Mucosa of rectum (tissue), 2 donors: ENCODE measurements around the gene FGF14.
A peak's percentile ranks its signal among the peaks of the same experiment; 100 is the strongest.

Experiments used
- H3K27ac ChIP-seq, 2 donors: one replicate each; pipeline ENCODE4 v1.7.0; 2013; ENCODE audit warnings: inconsistent platforms in 2 of 2, low read depth in 2 of 2, low read length in 2 of 2
- H3K27me3 ChIP-seq, 2 donors: one replicate each; pipeline ENCODE4 v1.7.0; 2013; ENCODE audit warnings: low read length in 2 of 2; ENCODE audit not compliant: control insufficient read depth in 2 of 2, insufficient read depth in 2 of 2
- H3K36me3 ChIP-seq, 2 donors: one replicate each; pipeline ENCODE4 v1.7.0; 2013; ENCODE audit warnings: low read length in 2 of 2; ENCODE audit not compliant: control insufficient read depth in 2 of 2, insufficient read depth in 2 of 2
- H3K4me1 ChIP-seq, 2 donors: one replicate each; pipeline ENCODE4 v1.7.0; 2013; ENCODE audit warnings: low read length in 2 of 2, mild to moderate bottlenecking in 1 of 2; ENCODE audit not compliant: control insufficient read depth in 2 of 2, insufficient read depth in 2 of 2
- H3K4me3 ChIP-seq, 2 donors: one replicate each; pipeline ENCODE4 v1.7.0; 2013; ENCODE audit warnings: low read length in 2 of 2
- H3K9ac ChIP-seq, 2 donors: one replicate each; pipeline ENCODE4 v1.7.0; 2013; ENCODE audit warnings: low read length in 2 of 2, low read depth in 1 of 2, mild to moderate bottlenecking in 1 of 2
- H3K9me3 ChIP-seq, 2 donors: one replicate each; pipeline ENCODE4 v1.7.0; 2013; ENCODE audit warnings: low read length in 2 of 2; ENCODE audit not compliant: control insufficient read depth in 2 of 2
- donor health status: healthy.
- donor health status: Normal muscosa, but diverticular disease.

The FGF14 gene

DNA sequence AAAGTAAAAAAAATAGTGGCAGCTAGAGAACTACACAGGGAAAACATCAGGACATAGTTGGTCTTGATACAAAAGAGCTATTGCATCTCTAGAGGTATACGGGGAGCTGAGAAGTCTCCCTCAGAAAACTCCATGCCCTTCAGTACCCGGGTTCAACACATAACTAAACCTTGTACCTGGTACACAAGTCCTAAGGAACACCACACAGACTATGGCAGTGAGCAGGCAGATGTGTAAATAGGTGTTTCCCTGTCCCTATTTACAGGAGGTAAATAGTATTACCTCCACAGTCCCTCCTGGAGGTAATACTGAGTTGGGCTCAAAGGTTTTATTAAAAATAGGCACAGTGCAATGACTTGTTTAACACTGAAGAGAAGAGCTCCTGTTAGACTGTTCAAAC lies 5.9 kb downstream of the FGF14 start:
- H3K9me3 ChIP-seq, result no peaks in the 10 kb centered on the region
- no peak overlapping the region for H3K9ac ChIP-seq
- H3K27ac ChIP-seq, result no peak overlapping the region
- H3K27me3 ChIP-seq, result peaks cover 4 to 18% of the 10 kb centered on the region in 2 donors
- H3K36me3 ChIP-seq, result no peaks in the 10 kb centered on the region
- no peak overlapping the region for H3K4me3 ChIP-seq
- H3K4me1 ChIP-seq, result peaks cover 3 to 9% of the 10 kb centered on the region in 2 donors

DNA sequence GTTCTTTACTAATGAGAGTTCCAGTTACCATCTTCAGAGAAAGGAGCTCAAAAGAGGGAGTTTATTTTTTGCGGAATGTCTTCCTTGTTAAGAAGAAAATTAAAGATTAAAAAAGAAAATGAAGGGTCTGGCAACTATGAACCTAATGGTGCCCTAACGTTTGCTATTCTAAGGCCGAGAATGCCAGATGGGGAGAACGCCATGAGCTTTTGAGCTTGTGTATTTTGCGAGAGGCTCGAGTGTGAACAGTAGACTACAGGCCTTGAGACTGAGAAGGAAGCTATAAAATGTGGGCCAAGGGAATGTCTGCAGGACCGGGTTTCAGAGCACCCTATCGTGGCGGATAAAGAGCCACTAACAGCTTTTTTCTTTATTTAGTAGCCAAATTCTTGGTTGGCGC lies 6.7 kb downstream of the FGF14 start:
- H3K27ac ChIP-seq, result no peak overlapping the region
- no peaks in the 10 kb centered on the region for H3K9me3 ChIP-seq
- peak overlapping the region in 1 of 2 donors; percentile 63 for H3K9ac ChIP-seq
- H3K4me1 ChIP-seq, result peaks cover 3 to 9% of the 10 kb centered on the region in 2 donors
- H3K27me3 ChIP-seq, result peaks cover 2 to 13% of the 10 kb centered on the region in 2 donors
- no peaks in the 10 kb centered on the region for H3K36me3 ChIP-seq
- H3K4me3 ChIP-seq, result peak overlapping the region; percentile 65 to 79

DNA sequence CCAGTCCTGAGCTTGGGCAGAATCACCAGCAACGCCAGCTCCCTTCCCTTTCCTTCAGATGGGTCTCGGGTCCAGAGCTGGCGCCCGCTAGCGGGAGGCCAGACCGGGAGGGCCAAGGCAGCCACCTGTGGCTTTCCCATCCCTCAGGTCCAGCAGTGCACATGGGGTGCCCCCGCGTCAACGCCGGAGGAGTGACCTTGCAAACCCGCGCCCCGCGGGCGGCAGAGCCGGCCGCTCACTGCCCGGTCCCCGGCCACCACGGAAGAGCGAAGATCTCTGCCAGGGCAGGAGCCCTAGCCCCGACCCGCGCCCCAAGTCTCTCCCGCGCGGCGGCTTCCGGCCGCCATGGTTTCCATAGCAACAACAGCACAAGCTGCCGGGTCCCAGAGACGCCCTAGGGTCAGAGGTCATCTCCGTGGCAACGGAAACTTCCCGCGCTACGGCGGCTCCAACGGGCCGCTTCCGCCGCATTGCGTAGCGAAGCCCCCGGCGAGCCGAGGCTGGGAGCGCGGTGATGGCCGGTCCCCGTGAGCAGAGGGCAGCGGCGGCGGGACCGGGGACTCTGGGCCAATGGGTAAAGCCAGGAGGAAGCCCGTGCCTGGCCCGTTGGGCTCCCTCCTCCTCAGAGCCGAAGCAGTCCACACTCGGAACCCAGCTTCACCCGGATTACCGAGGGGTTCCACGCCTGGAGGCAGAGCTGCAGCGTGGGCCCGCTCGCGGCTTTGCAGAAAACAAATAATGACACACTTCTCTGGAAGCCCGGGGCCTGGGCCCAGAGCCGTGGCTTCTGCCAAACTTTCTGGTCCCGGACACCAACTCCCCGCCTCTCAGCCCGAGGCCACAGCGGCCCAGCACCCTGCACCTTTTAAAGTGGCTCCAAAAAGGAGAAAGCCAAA lies 7.4 kb downstream of the FGF14 start:
- Histone ChIP-seq H3K36me3 (no peaks in the 10 kb centered on the region), H3K9ac (peak overlapping the region; percentile 60 to 63), H3K9me3 (no peaks in the 10 kb centered on the region), H3K27me3 (peaks cover 2 to 9% of the 10 kb centered on the region in 2 donors), H3K27ac (peak overlapping the region in 1 of 2 donors; percentile 50), H3K4me1 (peaks cover 3 to 9% of the 10 kb centered on the region in 2 donors), H3K4me3 (peak overlapping the region; percentile 65 to 79)

DNA sequence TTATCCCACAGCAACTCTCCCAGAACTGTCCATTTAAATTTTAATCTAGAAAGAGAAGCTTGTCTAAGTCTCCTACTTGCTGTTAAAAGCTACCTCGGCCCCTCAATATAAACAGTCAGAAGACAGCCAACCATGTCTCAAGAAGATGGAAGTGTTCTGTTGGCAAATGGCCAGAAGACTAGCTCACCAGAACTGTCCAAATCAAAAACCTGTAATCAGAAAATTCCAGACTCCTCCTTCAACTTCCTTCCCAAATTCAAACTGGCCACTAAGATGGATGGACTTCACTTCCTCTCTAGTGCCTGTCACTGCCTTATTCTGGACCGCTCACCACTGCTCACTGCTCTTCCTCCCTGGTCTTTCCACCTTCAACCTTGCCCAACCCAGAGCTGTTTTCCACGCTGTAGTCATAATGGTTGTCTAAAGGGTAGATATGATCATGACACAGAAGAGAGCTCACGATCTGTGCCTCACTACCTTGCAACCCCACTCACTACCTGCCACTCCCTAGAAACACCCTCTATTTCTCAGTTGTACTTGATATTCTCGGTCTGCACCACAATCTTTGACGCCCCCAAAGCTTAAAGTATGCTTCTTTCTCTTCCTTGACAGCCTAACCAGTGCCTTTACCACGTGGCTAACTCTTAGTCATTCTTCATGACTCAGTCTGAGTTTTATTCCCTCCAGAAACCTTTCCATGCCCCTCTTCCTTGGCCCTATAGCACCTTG lies 9.2 kb downstream of the FGF14 start:
- no peak overlapping the region for H3K27ac ChIP-seq
- no peaks in the 10 kb centered on the region for H3K36me3 ChIP-seq
- no peaks in the 10 kb centered on the region for H3K9me3 ChIP-seq
- no peak overlapping the region for H3K9ac ChIP-seq
- H3K4me3 ChIP-seq, result no peak overlapping the region
- no peaks in the 10 kb centered on the region for H3K27me3 ChIP-seq
- H3K4me1 ChIP-seq, result peaks cover 3 to 9% of the 10 kb centered on the region in 2 donors

DNA sequence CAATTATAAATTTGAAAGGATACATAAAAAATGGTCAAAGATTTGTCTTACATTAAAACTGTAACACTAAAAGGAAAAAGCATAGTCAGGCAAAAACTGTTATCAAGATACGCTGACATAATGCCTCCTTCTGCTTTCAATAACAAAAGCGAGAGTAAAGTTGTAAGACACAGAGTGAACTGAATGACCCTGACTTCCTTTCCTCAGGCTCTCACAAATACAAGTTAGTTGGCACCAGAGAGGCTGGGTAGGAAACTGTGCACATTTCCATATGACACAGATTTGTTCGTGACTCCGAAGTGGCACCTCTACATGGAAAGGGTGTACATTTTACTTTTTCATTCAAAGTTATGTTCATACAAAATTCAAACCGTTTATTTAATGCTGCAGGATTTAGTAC lies 15.4 kb downstream of the FGF14 start:
- H3K27me3 ChIP-seq, result no peaks in the 10 kb centered on the region
- no peaks in the 10 kb centered on the region for H3K9me3 ChIP-seq
- H3K36me3 ChIP-seq, result no peaks in the 10 kb centered on the region
- H3K27ac ChIP-seq, result no peak overlapping the region
- no peaks in the 10 kb centered on the region for H3K4me1 ChIP-seq
- H3K9ac ChIP-seq, result no peak overlapping the region
- H3K4me3 ChIP-seq, result no peak overlapping the region

DNA sequence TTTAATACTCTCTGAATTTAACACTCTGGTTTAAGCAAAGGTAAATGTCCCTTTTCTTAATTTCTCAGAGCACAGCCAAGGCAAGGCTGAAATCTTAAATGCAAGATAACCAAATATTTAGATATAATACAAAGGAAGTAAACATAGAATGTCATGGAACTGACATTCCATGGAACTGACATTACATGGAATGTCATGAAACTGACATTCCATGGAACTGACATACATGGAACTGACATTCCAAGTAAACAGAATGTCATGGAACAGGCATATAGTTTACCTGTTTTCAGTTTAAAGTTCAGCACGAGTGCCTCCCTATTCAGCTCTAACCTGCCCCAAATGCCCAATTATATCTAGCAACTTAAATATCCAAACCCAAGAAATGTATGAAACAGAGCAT lies 21.8 kb downstream of the FGF14 start:
- Histone ChIP-seq H3K27me3 (no peaks in the 10 kb centered on the region), H3K27ac (no peak overlapping the region), H3K9ac (no peak overlapping the region), H3K9me3 (no peaks in the 10 kb centered on the region), H3K4me3 (no peak overlapping the region), H3K36me3 (no peaks in the 10 kb centered on the region), H3K4me1 (no peaks in the 10 kb centered on the region)

DNA sequence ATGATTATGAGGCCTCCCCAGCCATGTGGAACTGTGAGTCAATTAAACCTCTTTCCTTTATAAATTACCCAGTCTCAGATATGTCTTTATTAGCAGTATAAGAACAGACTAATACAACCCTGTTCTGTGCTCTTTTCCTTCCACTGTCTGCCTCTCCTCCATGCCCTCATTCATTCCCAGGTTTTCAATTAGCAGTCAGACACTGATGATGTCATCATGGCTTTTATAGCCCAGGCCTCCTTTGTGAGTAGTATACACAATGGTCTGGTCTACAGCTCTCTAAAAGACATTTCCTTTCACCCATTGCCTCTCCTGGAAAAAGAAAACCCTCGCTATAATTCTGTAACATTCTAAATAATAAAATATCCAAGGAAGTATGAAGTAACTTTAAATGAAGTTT lies 25.5 kb downstream of the FGF14 start:
- H3K9me3 ChIP-seq, result no peaks in the 10 kb centered on the region
- no peak overlapping the region for H3K27ac ChIP-seq
- H3K4me3 ChIP-seq, result no peak overlapping the region
- H3K4me1 ChIP-seq, result no peaks in the 10 kb centered on the region
- no peak overlapping the region for H3K9ac ChIP-seq
- no peaks in the 10 kb centered on the region for H3K36me3 ChIP-seq
- no peaks in the 10 kb centered on the region for H3K27me3 ChIP-seq

DNA sequence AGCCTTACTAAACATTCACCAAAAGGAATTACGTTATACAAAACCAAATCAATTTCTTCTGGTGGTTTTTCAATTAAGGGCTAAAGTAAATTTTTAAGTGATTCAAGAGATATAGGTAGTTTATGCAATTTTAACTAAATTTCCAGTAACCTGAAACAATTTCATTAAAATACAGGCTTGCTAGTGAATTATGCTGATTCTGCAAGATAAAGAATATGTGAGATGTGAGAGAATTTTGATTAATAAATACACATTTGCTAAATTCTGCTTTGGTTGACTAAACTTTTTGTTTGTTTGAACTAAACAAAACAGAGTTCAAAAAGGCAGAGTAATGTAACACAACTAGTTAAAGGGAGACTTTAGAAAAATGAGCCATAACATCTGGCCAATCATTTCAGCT lies 27.1 kb downstream of the FGF14 start:
- Histone ChIP-seq H3K36me3 (no peaks in the 10 kb centered on the region), H3K9me3 (no peaks in the 10 kb centered on the region), H3K4me3 (no peak overlapping the region), H3K27me3 (no peaks in the 10 kb centered on the region), H3K27ac (no peak overlapping the region), H3K9ac (no peak overlapping the region), H3K4me1 (no peaks in the 10 kb centered on the region)

DNA sequence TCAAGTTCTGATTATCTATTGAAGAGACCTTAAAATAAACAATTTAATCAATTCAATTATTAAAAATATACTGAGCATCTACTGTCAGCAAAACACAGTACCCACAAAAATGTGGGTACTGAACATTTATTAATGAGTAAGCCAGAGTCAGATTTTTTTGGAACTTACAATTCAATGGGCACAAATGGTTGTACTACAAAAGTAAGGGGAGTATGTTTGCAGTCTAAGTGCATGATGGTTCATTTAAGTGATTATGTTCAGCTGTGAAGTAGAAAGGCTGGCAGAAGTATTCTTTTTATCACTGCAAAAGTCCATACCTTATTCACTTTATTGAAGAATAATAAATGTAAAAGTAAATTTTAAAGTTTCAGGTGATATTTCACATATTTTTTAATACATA lies 27.6 kb downstream of the FGF14 start:
- H3K4me1 ChIP-seq, result no peaks in the 10 kb centered on the region
- no peak overlapping the region for H3K4me3 ChIP-seq
- no peaks in the 10 kb centered on the region for H3K36me3 ChIP-seq
- no peak overlapping the region for H3K9ac ChIP-seq
- H3K27ac ChIP-seq, result no peak overlapping the region
- H3K27me3 ChIP-seq, result no peaks in the 10 kb centered on the region
- H3K9me3 ChIP-seq, result no peaks in the 10 kb centered on the region

DNA sequence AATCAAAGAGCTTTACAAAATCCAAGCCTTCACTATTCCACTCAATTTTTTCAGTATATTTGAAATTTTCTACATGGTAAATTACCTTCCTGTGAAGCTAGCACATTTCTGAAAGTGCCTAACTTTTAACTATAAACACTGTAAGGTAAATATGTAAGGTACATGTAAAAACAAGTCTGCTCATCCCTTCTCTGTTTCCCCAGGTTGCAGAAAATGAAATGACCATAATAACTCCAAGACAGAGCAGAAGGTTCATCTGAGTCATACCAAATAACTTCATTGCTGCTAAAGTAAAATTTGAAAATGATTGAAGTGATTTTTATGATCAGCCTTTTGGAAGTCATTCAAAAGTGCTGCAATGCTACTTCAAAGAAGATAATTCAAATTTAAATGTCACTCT lies 28.6 kb downstream of the FGF14 start:
- no peaks in the 10 kb centered on the region for H3K36me3 ChIP-seq
- H3K9me3 ChIP-seq, result no peaks in the 10 kb centered on the region
- no peak overlapping the region for H3K27ac ChIP-seq
- H3K9ac ChIP-seq, result no peak overlapping the region
- no peak overlapping the region for H3K4me3 ChIP-seq
- H3K4me1 ChIP-seq, result no peaks in the 10 kb centered on the region
- no peaks in the 10 kb centered on the region for H3K27me3 ChIP-seq
